GM13976 (cell line): ENCODE results near the gene PAK1IP1.
"Not testable (repeated sequence)": the region's sequence is repeated elsewhere in the genome, so short reads cannot be mapped to it uniquely, and the experiment has no call there.

Source experiments
- DNase-seq: peaks from one replicate; pipeline ENCODE4 v3.0.0; 2012; ENCODE audit warnings: low spot score
- CTCF ChIP-seq: IDR thresholded peaks from 2 replicates; pipeline ENCODE4 v1.5.1; 2012; ENCODE audit warnings: borderline replicate concordance, mild to moderate bottlenecking; ENCODE audit not compliant: insufficient read depth; ENCODE audit errors: extremely low read depth, missing control alignments, control extremely low read depth
- in situ Hi-C: fragments of 300-500 bp; cut with MboI; formaldehyde crosslinking; loops from one replicate; pipeline ENCODE4 v1.12.0; 2022; ENCODE audit warnings: low sequenced_read_pairs, mixed read lengths, inconsistent platforms; ENCODE audit not compliant: unreplicated experiment

PAK1IP1 gene

GRCh38 chr6:10662742-10663141 is 32.0 kb upstream of the PAK1IP1 start:
- TF ChIP-seq CTCF: no peak
- no peak for DNase-seq
- in situ Hi-C loops: no loop called here

GRCh38 chr6:10665595-10665994 is 29.2 kb upstream of the PAK1IP1 start:
- in situ Hi-C loops: not testable (repeated sequence)

GRCh38 chr6:10668126-10668917 is 26.4 kb upstream of the PAK1IP1 start:
- in situ Hi-C loops: no loop called here
- no peak for DNase-seq

More at GRCh38 chr6:10665595-10665994, 29.2 kb upstream of the PAK1IP1 start:
- DNase-seq: not testable (repeated sequence)

GRCh38 chr6:10676403-10676802 is 18.4 kb upstream of the PAK1IP1 start:
- no peak for TF ChIP-seq CTCF
- in situ Hi-C loops: no loop called here
- no peak for DNase-seq

More at GRCh38 chr6:10668126-10668917, 26.4 kb upstream of the PAK1IP1 start:
- TF ChIP-seq CTCF: no peak

- in situ Hi-C loops: no loop called here
- no peak for DNase-seq
- TF ChIP-seq CTCF: no peak
Observed at GRCh38 chr6:10678456-10678855, 16.3 kb upstream of the PAK1IP1 start.

- no peak for DNase-seq
- TF ChIP-seq CTCF: no peak
- in situ Hi-C loops: no loop called here
Observed at GRCh38 chr6:10681795-10682194, 13.0 kb upstream of the PAK1IP1 start.

- no peak for TF ChIP-seq CTCF
- in situ Hi-C loops: no loop called here
- DNase-seq: no peak
Observed at GRCh38 chr6:10682355-10682988, 12.3 kb upstream of the PAK1IP1 start.
